WTC11 (cell line): ENCODE measurements around the gene CLEC3B.

ENCODE experiments used
- JUN ChIP-seq: sonication (generic); formaldehyde crosslinking; IDR thresholded peaks from 2 replicates; pipeline ENCODE4 v1.8.0; 2023; ENCODE audit warnings: mild to moderate bottlenecking, missing genetic modification reagents
- TP53 ChIP-seq: sonication (generic); formaldehyde crosslinking; IDR thresholded peaks from 2 replicates; pipeline ENCODE4 v1.8.1; 2023; ENCODE audit warnings: mild to moderate bottlenecking, missing genetic modification reagents
- TF ChIP-seq, protein P1 (sequence below): fragments of 200-600 bp; IDR thresholded peaks from 2 replicates; pipeline ENCODE4 v1.8.0; 2022; ENCODE audit warnings: antibody characterized with exemption
- TF ChIP-seq, protein P2 (sequence below): sonication (generic); formaldehyde crosslinking; IDR thresholded peaks from 2 replicates; pipeline ENCODE4 v1.8.0; 2023; ENCODE audit warnings: missing genetic modification reagents, mild to moderate bottlenecking, borderline replicate concordance
- TF ChIP-seq, protein P3 (sequence below): sonication (generic); formaldehyde crosslinking; IDR thresholded peaks from 2 replicates; pipeline ENCODE4 v1.8.1; 2022; ENCODE audit warnings: low read depth, mild to moderate bottlenecking, moderate library complexity, missing genetic modification reagents, borderline replicate concordance
- TF ChIP-seq, protein P4 (sequence below): sonication (generic); formaldehyde crosslinking; conservative IDR thresholded peaks from 2 replicates; pipeline ENCODE4 v1.8.1; 2023; ENCODE audit warnings: mild to moderate bottlenecking, low read depth, missing genetic modification reagents, moderate library complexity

DNA sequence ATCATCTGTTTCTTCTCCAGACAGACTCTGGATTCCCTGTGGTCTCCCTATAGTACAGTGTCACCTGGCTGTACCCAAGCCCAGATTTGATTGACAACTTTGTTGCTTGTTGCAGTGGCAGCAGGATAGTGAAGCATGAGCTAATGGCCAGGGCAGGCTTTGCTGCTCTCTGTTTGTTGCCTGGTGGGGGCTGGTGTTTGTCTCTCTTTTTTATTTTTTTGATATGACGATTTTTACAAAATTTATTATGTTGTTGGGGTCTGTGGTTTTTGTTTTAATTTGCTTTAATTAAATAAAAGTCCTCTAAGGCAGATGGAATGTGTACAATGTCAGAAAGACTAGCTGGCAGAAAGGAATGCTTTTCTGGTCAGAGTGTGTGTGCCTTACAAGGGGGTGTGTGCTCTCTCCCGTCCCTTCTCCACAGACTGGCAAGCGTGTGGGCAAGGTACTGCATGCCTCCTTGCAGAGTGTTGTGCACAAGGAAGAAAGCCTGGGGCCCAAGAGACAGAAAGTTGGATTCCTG is 15.2 kb upstream of the CLEC3B start:
- TF ChIP-seq, protein P1, sequence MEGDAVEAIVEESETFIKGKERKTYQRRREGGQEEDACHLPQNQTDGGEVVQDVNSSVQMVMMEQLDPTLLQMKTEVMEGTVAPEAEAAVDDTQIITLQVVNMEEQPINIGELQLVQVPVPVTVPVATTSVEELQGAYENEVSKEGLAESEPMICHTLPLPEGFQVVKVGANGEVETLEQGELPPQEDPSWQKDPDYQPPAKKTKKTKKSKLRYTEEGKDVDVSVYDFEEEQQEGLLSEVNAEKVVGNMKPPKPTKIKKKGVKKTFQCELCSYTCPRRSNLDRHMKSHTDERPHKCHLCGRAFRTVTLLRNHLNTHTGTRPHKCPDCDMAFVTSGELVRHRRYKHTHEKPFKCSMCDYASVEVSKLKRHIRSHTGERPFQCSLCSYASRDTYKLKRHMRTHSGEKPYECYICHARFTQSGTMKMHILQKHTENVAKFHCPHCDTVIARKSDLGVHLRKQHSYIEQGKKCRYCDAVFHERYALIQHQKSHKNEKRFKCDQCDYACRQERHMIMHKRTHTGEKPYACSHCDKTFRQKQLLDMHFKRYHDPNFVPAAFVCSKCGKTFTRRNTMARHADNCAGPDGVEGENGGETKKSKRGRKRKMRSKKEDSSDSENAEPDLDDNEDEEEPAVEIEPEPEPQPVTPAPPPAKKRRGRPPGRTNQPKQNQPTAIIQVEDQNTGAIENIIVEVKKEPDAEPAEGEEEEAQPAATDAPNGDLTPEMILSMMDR = no peak
- TF ChIP-seq TP53 (CRISPR knock-in tag) (no peak), JUN (no peak)
- TF ChIP-seq, protein P2, sequence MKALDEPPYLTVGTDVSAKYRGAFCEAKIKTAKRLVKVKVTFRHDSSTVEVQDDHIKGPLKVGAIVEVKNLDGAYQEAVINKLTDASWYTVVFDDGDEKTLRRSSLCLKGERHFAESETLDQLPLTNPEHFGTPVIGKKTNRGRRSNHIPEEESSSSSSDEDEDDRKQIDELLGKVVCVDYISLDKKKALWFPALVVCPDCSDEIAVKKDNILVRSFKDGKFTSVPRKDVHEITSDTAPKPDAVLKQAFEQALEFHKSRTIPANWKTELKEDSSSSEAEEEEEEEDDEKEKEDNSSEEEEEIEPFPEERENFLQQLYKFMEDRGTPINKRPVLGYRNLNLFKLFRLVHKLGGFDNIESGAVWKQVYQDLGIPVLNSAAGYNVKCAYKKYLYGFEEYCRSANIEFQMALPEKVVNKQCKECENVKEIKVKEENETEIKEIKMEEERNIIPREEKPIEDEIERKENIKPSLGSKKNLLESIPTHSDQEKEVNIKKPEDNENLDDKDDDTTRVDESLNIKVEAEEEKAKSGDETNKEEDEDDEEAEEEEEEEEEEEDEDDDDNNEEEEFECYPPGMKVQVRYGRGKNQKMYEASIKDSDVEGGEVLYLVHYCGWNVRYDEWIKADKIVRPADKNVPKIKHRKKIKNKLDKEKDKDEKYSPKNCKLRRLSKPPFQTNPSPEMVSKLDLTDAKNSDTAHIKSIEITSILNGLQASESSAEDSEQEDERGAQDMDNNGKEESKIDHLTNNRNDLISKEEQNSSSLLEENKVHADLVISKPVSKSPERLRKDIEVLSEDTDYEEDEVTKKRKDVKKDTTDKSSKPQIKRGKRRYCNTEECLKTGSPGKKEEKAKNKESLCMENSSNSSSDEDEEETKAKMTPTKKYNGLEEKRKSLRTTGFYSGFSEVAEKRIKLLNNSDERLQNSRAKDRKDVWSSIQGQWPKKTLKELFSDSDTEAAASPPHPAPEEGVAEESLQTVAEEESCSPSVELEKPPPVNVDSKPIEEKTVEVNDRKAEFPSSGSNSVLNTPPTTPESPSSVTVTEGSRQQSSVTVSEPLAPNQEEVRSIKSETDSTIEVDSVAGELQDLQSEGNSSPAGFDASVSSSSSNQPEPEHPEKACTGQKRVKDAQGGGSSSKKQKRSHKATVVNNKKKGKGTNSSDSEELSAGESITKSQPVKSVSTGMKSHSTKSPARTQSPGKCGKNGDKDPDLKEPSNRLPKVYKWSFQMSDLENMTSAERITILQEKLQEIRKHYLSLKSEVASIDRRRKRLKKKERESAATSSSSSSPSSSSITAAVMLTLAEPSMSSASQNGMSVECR = no peak
- TF ChIP-seq, protein P3, sequence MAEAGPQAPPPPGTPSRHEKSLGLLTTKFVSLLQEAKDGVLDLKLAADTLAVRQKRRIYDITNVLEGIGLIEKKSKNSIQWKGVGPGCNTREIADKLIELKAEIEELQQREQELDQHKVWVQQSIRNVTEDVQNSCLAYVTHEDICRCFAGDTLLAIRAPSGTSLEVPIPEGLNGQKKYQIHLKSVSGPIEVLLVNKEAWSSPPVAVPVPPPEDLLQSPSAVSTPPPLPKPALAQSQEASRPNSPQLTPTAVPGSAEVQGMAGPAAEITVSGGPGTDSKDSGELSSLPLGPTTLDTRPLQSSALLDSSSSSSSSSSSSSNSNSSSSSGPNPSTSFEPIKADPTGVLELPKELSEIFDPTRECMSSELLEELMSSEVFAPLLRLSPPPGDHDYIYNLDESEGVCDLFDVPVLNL (CRISPR knock-in tag) = no peak
- TF ChIP-seq, protein P4, sequence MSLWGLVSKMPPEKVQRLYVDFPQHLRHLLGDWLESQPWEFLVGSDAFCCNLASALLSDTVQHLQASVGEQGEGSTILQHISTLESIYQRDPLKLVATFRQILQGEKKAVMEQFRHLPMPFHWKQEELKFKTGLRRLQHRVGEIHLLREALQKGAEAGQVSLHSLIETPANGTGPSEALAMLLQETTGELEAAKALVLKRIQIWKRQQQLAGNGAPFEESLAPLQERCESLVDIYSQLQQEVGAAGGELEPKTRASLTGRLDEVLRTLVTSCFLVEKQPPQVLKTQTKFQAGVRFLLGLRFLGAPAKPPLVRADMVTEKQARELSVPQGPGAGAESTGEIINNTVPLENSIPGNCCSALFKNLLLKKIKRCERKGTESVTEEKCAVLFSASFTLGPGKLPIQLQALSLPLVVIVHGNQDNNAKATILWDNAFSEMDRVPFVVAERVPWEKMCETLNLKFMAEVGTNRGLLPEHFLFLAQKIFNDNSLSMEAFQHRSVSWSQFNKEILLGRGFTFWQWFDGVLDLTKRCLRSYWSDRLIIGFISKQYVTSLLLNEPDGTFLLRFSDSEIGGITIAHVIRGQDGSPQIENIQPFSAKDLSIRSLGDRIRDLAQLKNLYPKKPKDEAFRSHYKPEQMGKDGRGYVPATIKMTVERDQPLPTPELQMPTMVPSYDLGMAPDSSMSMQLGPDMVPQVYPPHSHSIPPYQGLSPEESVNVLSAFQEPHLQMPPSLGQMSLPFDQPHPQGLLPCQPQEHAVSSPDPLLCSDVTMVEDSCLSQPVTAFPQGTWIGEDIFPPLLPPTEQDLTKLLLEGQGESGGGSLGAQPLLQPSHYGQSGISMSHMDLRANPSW (CRISPR knock-in tag) = no peak
